ELF-1 (cell line): Measurements from ENCODE around the gene CROCC2.

ENCODE experiments used
- DNase-seq: peaks from one replicate; pipeline ENCODE4 v3.0.0-alpha.2; 2016; ENCODE audit warnings: low read depth, low spot score

CROCC2 gene

DNA sequence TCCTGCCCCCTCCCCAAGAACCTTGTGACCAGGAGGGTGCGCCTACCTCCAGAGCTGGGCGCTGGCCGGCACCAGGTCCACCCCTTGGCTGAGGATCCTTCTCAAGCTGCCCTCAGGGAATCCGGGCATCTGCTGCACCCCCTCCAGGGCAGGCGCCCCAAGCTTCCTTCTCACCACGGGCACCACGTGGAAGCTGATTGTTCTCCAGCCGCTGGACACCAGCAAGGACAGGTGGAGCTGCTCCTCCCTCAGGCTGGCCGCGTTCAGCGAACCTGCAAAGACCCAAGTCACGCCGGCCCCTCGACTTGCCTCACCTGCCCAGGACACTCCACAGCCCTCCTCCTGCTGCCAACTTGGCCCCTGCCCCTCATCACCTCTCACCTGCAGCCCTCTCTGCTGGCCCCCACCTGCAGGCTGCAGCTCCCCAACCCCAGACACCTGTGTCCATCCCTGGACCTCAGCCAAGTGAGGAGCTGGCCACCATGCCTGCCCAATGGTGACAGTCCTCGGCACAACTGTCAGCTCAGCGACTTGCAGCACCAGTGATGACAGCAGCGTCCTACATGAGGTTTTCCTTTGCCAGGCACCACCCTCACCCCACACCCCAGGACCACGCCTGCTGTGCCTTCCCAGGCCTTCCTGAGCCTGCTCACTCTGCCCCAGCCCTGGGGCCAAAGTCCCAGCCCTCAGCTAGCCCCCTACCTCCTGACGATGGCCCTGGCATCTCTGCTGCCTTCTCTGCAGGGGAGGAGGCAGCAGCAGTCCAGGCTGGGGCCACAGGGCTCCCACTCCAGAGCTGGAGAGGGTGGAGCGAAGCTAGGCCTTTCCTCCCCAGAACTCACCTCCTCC is 14.4 kb upstream of the CROCC2 start:
- no peak for DNase-seq

DNA sequence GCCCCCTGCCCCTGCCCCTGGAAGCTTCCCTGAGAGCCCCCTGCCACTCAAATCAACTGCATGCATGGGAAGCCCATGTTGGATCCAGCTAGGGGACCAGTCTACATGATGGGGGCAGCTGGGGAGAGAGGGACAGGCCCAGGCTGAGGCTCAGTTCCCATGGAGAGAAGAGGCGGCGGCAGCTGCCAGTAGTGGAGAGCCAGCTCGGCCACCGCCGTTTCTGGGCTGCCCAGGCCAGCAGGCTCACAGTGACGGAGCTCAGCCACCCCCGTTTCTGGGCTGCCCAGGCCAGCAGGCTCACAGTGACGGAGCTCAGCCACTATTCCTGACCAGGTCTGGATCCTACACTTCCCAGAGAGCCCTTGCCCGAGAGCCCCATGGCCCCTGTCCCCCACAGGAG is 13.8 kb upstream of the CROCC2 start:
- DNase-seq, result no peak

DNA sequence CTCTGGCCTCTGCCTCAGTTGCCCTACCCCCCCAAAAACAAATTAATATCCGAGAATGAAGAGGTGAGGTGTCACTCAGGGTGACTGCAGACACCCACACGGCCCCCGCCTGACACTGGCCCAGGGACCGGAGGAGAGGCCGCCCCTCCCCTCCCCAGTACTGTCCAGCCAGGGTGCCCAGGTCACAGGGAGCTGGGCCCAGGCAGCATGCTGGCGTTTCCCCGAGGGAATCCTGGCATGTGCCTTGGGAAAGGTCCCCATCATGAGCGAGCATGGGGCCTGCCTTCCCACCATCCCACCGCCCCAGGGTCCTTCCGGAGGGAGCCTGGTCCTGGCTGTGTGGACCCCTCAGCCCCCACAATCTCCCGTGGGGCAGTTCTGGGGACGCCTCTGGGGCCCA is 13.2 kb upstream of the CROCC2 start:
- DNase-seq, result no peak

DNA sequence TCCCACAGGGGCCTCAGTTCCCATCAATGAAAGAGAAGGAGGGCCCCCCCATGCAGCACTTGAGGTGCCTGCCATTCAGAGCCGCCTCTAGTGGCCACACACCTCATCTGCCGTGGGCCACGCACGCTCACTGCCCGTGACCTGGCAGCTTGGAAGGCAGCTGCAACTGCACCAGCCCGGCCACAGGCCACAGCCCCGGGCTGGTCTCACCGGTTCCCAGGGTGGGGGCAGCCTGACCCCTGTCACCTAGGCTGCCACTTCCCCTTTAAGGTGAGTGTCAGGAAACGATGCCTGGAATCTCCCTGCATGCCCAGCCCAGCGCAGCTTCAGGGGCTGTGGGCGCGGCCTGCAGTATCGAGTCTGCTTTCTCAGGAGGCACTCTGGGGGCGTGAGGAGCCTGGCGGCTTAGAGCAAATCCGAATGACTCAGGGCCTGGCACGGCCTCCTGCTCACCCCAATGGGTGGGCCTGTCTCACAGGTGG is 12.7 kb upstream of the CROCC2 start:
- peak; percentile 82 for DNase-seq

DNA sequence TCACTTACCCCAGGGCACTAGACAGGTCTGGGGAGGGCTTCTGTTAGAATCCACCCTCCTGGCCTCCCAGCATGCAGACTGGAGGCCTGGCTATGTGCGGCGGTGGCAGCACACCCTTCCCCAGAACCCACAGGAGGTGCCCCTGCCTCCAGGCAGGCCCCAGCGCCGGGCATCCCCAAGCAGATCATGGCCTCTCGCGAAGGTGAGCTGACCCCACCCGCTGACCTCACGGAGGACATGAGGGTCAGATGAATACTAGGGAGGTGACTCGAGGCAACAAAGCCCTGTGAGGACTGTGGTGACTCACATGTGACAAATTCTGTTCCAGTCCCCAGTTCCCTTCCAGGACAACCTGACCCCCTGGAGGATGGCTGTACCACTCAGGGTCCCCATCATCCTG is 12.1 kb upstream of the CROCC2 start:
- no peak for DNase-seq

DNA sequence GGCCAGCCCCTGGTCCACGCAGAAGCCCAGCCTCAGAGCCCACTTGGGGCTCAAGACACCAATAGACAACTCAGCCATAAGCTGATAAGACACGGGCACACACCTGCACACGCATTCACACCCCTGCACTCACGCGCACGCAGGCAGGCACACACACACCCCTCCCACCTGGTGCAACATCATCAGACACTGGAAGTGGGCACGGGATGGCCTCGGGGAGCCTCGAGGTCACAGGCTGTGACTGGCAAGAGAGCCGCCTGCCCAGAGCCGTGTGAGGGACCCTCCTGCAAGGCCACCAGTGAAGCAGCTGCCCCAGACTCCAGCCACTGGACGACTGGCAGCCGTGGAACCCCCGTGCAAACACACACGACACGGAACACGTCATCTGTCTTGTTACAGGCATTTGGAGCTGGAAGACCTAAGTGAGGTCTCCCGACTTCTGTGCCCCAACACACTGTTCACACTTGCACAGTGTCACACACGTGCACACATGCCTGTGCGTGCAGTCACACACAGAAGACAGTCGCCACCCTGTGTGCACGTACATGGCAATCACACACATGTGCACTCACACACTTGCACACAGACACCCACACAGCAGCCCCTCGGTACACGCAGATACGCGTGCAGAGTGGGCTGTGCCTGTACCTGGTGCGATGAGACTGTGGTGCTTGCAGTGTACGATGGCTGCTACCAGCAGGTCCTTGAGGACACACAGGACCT is 11.1 kb upstream of the CROCC2 start:
- DNase-seq, result no peak

DNA sequence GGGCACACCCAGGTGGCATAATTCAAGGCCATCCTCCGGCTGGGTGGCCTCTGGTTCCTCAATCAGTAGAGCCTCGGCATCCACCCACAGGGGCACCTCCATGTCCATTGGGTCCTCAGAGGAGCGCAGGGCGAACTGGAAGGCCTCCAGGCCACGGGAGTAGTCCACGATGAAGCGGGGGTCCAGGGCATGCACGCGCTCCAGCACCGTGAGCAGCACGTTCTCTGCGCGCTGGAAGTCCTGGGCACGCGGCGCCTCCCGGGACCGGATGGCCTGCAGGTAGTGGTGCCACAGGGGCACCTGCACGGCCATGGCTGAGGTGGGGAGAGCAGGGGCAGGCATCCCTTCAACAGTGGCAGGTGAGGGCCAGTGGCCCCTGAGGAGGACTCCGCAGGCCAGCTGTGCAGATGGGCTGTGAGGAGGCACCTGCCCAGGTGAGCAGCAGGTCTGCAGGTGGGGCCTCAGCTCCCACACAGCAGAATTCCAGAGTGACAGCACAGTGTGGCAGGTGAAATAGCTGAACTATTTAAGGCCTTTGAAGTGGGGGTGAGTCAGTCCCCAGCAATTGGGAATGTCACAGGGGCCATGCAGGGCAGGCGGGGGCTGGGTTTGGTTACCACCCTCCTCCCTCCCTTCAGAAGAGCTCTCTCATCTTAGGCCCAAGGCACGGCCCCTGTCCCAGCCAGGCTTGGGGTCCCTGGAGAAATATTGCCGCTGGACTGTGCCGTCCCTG is 10.3 kb upstream of the CROCC2 start, which contains the start of gene MAB21L4:
Gene MAB21L4 (minus strand): TSS at position 501 of the 733 bp plus-strand sequence. CDS start 159 bp downstream, at position 342.
- peak; percentile 53 for DNase-seq

DNA sequence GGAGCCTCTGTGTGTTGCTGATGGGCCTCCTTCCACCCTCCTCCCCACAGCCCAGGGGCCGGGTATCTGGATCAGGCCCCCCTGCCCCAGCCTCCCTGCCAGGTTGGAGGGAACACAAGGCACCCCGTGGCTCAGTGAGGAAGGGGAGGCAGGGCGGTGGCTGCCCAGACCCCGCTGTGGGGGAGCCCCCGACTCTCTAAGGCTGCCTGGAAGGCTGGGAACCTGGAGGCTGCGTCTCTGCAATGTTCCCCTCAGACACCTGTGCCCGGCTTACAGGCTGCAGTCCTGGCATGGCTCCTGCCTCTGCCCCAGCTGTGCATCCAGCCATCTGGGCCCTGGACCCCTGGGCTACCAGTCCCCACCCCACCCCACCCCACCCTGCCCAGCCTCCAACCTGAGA is 9.7 kb upstream of the CROCC2 start:
- no peak for DNase-seq

DNA sequence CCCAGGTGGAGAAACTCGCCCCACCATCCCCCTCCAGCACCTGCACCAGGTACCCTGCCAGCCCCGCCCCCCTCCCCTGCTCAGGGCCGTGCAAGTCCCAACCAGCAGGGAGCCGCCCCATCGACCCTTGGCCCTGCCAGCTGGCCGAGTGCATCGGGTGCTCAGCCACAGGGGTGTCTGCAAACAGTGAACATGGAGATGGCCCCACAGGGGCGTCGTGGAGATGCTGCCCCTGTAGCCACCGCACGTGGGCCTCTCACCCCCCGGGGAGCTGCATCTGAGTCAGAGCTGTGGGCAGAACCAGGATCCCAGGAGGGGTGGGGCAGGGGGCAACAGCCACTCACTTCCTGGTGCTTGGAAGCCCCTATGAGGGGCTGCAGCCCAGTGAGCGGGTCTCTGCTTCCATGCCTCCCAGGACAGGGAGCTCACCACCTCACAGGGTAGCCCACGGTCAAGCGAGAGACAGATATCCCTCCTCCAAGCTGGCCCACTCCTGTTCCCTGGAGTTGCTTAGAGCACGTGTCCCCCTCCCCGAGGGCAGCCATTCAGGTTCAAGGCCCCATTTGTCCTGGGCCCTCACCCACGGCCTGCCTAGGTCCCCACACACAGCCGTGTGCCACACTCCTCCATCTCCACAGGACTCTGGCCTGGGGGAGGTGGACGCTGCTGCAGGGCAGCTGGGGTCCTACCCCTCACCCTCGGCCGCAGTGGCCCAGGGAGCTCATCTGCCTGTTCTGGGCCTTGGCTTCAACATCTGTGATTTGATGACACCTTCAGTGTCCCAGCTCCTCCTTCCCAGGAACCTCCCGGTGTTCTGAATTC is 9.1 kb upstream of the CROCC2 start:
- DNase-seq, result no peak

DNA sequence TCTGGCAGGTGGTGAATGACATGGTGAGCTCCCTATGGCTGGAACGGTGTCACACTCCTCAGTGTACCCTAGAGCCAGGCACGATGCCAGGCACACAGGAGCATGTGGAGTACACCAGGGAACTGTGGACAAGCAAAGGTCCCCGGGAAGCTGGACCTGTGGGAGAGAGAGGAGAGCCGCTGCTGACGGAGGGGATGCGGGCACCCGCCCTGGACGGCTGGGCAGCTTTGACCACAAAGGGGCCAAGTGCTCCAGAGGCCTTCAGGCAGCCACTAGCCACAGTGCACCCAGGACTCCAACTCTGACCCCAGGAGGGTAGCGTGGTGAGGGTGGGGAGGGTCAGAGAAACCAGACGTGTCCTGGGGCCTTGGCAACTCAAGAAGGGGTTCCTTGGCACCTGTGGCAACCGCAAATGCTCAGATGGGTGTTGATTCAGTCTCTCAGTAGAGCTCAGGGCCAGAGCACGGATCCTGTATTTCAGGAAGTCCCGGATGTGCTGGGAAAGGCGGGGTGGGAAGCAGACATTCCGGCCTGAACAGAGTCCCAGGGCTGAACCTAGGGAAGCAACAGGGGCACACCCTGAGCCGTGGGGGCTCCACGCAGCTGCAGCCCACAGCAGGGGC is 7.9 kb upstream of the CROCC2 start:
- peak; percentile 58 for DNase-seq

DNA sequence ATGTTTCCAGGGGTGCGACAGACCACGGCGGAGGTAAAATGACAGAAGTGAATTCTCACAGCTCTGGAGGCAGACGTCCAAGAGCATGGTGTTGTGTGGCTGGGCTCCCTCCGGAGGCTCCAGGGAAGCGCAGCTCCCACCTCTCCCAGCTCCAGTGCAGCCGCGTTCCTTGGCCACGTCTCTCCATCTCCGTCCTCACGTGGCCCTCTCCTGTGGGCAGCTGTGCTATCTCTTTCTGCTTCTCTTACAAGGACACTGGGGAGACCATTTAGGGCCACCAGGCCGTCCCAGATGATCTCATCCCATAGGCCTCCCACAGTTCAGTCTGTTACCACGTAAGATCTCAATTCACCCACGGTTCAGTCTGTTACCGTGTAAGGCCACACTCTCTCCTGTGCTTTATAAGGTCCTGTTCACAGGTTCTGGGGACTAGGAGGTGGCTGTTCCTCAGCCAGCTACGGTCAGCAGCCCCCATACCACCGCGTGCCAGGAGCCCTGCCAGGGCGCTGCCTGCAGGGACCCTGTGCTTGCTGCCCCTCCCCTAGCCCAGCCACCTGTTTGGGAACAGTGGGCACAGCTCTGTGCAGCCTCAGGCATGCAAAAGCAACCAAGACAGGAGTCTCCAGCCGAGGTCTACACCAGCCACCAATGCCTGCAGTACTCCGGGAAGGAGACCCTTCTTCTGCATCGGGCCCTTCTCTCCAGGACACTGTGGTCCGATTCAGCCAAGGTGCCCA is 7.2 kb upstream of the CROCC2 start:
- no peak for DNase-seq

DNA sequence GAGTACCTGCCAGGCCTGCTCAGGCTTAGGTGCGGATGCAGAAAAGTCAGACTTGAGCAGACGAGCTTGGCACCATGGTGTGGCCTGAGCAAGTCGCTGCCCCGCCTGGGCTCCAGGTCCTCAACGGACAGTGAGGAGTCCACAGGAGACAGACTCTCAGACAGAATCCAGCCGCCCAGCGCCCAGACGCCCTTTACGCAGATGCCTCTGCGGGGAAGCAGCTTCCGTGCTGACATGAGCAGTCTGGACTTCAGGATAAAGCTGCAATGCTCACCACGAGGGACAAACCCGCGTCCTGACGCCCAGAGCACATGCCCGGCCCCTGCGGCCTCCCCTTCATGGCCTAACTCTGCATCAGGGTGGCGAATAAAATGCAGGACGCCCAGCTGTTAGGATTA is 6.7 kb upstream of the CROCC2 start:
- DNase-seq, result no peak

DNA sequence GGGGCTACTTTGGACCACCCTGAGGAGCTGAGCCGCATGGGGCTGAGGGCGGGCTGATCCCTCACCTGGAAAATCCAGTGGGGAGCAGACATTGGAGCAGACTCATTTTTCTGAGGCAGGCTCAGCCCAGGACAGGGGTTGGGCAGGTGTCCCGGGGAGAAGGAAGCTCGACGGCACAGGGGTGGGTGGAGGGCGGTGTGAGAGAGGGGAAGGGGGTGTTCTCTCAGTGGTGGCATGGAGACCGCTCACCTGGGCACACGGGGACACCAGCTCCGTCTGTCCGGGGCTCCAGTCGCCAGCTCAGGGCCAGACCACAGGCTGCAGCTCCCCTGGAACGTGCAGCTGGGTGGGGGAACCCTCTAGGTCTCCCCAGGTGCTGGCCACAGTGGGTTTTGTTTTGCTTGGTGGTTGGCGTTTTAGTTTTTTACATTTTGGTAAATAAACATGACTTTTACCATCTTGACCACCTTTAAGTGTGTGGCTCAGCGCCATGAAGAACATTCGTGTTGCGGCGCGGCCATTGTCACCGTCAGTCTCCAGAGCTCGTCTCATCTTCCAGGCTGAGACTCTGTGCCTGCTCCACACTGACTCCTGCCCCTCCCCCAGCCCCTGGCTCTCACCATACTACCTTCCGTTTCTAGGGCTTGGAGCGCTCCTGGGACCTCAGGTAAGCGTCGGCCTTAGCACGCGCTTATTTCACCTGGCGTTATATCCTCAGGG is 5.8 kb upstream of the CROCC2 start:
- DNase-seq, result no peak

DNA sequence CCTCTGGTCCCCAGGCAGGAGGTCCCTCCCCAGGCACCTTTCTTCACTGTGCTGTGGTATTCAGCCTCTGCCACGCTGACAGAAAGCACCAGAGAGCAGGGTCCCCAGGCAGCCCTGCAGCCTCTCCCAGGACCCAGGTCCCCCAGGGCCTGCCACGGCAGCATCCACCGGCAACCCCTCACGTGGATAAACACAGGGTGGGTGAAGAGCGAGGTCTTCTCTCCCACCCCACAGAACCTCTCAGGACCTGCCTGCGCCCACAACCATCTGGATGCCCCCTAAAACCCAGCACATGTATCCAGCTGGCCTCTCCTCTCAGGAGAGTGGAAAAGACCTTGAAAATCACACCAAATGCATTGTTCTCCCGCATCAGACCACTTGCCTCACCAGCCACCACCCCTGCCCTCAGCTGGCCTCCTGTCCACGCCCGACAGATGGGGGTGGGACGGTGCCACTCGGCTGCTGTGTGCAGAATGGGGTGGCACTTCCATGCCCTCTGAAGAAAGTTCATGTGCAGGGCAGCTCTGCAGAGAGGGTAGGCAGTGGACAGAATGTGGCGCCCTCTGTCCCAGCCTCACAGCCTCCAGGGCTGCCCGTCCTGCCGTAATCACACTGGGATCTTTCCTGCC is 4.0 kb upstream of the CROCC2 start:
- no peak for DNase-seq

DNA sequence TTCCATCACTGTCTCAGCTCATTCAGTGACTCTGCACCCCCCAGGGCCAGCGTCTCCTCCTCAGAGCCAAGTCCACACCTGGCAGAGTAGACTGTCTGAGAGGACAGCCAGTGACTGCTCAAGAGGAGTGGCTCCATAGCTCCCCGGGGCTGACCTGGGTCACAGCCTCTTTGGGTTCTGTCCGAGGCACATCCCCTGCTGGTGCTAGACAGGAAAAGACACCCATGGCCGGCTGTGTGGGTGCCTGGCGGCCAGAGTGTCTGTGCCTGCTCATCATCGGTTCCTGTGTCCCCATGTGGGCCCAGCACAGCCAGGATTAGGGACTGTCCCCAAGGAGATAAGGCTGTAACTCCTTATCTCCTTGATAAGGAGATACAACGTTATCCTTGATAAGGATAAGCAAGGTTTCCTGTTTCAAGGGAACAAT is 3.5 kb upstream of the CROCC2 start:
- peak; percentile 55 for DNase-seq

DNA sequence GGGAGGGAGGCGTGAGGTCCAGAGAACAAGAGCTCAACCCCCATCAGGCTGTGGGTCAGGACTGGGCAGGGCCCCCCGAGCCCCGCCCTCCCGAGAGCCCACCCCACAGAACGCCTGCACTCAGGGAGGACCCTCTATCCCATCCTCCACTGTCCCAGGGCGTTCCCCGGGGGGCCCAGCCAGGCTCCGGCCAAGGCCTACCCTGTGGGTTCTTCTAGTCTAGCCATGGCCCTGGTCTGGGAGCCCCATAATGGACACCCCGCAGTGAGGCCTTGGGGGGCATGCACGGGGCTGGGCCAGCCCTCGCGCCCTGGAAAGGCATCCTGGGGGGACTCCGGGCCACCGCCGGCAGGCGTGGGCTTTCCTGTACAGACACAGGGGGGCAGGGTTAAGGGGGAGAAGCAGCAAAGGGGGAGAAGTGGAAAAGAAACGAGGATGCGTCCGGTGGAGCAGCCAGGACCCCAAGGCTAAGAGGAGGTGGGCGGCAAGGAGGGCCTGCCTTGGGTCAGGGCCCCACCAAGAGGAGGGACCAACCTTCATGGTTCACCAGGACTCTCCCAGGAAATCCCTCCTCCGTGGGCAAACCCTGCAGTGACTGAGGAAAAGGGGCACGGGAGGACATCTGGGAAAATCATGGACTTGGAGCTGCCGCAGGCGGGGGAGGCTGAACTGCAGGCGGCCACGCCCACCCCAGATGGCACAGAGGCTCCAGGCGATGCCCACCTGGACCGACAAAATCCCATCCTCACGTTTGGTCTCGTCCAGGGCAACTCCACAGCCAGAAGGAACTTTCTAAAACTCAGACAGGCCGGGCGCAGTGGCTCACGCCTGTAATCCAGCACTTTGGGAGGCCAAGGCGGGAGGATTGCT is 2.7 kb upstream of the CROCC2 start:
- no peak for DNase-seq

DNA sequence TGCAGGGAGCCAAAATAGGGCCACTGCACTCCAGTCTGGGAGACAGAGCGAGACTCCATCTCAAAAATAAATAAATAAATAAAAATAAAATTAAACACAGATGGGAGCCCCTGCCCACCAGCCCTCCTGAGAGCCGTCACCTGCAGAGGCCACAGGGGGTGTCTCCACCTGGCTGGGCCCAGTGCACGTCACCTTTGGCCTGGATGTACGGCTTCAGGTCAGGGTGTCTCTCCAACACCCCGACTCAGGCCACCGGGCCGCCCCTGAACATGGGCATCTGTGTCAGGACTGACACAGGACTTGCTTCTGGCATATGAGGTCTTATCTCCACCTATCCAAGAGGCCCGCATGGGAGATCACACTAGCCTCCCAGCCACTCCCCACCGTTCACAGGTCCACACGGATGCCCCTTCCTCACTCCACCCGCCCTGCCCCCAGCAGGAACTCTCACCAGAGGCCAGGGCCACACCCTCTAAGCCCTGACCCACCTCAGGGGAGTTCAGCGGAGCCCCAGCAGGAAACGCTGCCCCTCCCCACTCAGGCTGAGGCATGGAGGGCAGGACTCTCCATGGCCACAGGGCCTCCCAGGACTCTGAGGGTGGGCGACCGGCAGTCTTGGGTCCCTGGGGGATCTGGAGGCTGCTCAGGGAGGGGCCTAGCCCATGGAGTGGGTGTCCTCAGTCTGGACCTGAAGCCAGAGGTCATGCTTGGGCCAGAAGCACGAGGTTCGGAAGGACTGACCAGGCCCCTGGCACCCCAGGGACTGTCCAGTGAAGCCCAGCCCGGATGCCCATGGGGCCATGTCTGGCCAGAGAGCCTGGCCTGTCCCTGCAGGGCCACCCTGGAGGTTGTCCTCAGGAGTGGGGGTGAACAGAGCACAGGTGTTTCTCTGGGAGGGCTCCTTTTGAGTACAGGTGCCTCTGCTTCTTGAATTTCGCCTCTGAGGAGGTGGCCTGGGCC is 1.6 kb upstream of the CROCC2 start:
- DNase-seq, result no peak
